ENCODE data around the gene COL27A1.

Gene COL27A1

DNA sequence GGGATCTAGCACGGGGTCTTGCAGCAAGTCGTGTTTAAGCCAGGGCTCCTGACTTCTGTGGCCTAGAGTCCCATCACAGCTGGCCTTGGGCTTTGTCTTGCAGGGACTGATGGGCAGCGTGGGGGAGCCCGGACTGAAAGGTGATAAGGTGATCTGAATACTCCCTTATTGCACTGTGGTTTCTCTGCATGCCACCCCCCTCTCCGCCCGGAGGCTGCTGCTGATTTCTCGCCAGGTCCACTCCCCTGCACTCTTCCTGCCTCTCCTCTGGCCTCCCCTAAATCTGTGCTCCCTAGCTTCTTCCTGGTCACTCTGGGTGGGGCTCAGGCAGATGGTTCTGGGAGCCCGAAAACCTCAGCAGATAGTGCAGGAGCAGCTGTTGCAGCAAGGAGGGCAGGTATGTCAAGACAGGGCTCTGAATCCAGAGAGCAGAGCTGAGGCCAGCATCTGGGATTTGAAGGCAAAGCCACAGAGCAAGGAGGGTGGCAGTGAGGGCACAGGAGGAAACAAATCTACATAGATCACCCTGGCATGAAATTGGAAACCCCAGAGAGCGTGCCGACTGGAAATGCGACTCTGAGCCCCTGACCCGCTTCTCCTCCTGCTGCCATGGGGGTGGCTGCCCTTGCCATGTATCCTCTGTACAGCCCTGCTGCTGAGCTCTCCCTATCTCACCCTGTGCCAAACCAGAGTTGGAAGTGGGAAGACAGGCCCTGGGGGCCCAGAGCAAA is 76.5 kb downstream of the COL27A1 start:
- Histone ChIP-seq H3K4me3 (ENCODE audit: low read length) (no peak overlapping the region), H3K4me2 (ENCODE audit: low read length) (no peak overlapping the region), H3K9ac (ENCODE audit: low read depth, low read length) (no peak overlapping the region), H3K9me3 (replicated peaks; ENCODE audit: low read length) (no peaks in the 10 kb centered on the region), H3K36me3 (ENCODE audit: insufficient read depth, low read length) (no peaks in the 10 kb centered on the region), H3K27me3 (ENCODE audit: control insufficient read depth, insufficient read depth, low read length) (no peaks in the 10 kb centered on the region), H3K4me1 (ENCODE audit: control insufficient read depth, insufficient read depth, low read length) (peaks cover under 1% of the 10 kb centered on the region)

DNA sequence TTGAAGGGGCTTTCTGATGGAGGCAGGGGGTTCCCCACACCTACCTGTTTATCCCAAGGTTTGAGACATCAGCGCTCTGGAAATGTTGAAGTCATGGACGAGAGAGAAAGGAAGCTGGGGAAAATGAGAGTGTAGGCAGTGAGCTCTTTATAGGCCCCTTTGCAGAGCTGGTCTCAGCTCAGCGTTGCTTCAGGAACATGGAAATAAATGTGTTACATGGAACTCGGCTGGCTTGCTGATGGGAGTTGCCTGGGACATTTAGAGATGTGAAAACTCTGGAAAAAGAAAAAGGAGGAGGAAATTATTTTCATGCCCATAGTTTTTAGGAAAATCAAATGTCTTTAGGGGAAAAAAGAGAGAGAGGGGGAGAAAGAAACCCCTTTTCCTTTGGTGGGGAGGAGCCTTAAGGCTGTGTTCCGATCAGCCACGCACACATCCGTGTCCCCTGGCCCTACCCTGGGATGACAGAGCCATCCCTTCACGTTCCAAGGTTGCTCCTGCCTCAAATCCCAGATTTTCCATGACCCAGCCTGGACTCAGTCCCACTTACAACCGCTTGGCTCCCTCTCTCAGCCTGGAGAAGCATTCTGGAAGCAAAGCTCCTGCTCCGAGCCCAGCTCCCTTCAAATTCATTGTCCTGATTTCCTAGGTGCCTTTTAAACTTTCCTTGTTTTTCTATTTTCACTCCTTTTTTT is 78.3 kb downstream of the COL27A1 start:
- H3K27me3 ChIP-seq (ENCODE audit: control insufficient read depth, insufficient read depth, low read length), result no peaks in the 10 kb centered on the region
- no peaks in the 10 kb centered on the region for H3K9me3 ChIP-seq (replicated peaks; ENCODE audit: low read length)
- H3K36me3 ChIP-seq (ENCODE audit: insufficient read depth, low read length), result no peaks in the 10 kb centered on the region
- no peak overlapping the region for H3K4me2 ChIP-seq (ENCODE audit: low read length)
- H3K9ac ChIP-seq (ENCODE audit: low read depth, low read length), result no peak overlapping the region
- no peak overlapping the region for H3K4me3 ChIP-seq (ENCODE audit: low read length)
- no peaks in the 10 kb centered on the region for H3K4me1 ChIP-seq (ENCODE audit: control insufficient read depth, insufficient read depth, low read length)

DNA sequence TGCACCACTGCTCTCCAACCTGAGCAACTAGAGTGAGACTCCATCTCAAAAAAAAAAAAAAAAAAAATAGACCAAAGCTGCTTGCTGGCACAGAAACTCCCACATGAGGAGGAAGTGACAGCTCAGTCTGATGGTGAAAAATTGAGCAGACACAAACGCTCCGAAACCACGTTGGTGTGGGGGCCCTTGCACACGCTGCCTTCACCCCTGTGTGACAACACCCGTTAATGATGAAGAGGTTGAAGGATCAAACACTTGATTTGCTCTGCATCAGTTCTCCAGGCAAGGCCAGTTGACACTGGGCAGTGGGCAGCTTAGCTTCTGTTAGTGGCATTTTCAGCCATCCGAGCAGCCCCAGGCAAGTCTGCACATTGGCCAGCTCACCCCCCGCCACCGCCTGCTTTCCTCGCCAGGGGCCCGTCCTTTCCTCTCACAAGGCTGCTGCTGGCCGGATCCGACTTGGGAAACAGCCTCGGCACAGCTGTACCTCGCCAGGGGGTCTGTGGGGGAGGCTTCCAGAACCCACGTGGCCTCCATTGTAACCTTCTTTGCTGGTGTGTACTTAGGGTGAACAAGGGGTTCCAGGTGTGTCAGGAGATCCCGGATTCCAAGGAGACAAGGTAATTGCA is 79.8 kb downstream of the COL27A1 start:
- Histone ChIP-seq H3K4me2 (ENCODE audit: low read length) (no peak overlapping the region), H3K4me1 (ENCODE audit: control insufficient read depth, insufficient read depth, low read length) (no peaks in the 10 kb centered on the region), H3K36me3 (ENCODE audit: insufficient read depth, low read length) (no peaks in the 10 kb centered on the region), H3K9ac (ENCODE audit: low read depth, low read length) (no peak overlapping the region), H3K9me3 (replicated peaks; ENCODE audit: low read length) (no peaks in the 10 kb centered on the region), H3K27me3 (ENCODE audit: control insufficient read depth, insufficient read depth, low read length) (no peaks in the 10 kb centered on the region), H3K4me3 (ENCODE audit: low read length) (no peak overlapping the region)

DNA sequence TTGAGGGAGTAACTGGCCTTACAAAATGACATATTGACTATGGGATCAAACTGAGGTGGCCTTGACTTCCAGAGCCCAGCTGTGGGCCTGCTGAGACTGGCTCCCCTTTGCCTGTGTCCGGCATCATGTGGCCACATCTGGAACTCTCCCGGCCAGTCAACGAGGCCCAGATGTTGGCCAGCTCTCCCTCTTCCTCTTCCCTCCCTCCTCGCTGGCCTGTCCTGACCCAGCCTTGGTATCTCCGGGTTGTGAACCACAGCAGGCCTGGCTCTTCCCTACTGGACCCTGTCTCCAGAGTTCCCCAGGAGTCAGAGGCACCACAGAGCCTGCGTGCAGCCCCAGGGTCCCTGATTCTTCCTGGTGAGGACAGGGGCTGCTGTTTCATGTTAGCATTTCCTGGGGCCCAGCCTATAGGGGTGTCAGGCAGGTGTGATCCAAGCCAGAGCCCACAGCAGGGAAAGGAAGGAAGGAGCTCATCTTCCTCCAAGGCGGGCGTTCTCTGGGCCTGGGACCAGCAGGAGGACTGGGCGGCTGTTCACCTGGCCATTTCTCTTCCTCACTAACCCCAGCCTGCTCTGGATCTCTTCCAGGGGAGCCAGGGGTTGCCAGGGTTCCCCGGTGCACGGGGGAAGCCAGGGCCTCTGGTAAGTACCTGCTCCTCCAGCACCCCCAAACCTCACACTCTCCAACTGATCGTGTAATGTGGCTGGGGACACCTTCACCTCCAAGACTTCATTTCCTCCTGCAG is 81.2 kb downstream of the COL27A1 start:
- no peaks in the 10 kb centered on the region for H3K27me3 ChIP-seq (ENCODE audit: control insufficient read depth, insufficient read depth, low read length)
- H3K36me3 ChIP-seq (ENCODE audit: insufficient read depth, low read length), result no peaks in the 10 kb centered on the region
- no peak overlapping the region for H3K4me3 ChIP-seq (ENCODE audit: low read length)
- no peaks in the 10 kb centered on the region for H3K4me1 ChIP-seq (ENCODE audit: control insufficient read depth, insufficient read depth, low read length)
- H3K9me3 ChIP-seq (replicated peaks; ENCODE audit: low read length), result no peaks in the 10 kb centered on the region
- H3K4me2 ChIP-seq (ENCODE audit: low read length), result no peak overlapping the region
- no peak overlapping the region for H3K9ac ChIP-seq (ENCODE audit: low read depth, low read length)

DNA sequence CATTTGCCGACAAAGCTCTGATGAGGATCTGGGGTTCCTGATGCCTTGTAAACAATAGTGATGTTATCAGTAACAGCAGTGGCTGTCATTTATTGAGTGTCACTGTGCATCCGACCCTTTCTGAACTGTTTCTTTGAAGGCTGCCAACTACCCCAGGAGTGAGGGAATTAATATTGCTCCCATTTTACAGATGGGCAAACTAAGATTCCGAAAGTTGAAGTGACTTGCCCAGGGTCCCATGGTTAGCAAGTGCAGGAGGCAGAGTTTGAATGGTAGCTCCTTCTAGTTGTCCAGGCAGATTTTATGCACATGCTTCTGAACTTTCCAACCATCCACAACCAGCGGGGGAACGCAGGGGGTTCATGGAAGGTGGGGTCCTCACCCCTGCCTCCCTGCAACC is 81.9 kb downstream of the COL27A1 start:
- no peaks in the 10 kb centered on the region for H3K27me3 ChIP-seq (ENCODE audit: control insufficient read depth, insufficient read depth, low read length)
- H3K9ac ChIP-seq (ENCODE audit: low read depth, low read length), result no peak overlapping the region
- no peak overlapping the region for H3K4me2 ChIP-seq (ENCODE audit: low read length)
- no peaks in the 10 kb centered on the region for H3K4me1 ChIP-seq (ENCODE audit: control insufficient read depth, insufficient read depth, low read length)
- H3K36me3 ChIP-seq (ENCODE audit: insufficient read depth, low read length), result peaks cover under 1% of the 10 kb centered on the region
- H3K9me3 ChIP-seq (replicated peaks; ENCODE audit: low read length), result no peaks in the 10 kb centered on the region
- H3K4me3 ChIP-seq (ENCODE audit: low read length), result no peak overlapping the region

DNA sequence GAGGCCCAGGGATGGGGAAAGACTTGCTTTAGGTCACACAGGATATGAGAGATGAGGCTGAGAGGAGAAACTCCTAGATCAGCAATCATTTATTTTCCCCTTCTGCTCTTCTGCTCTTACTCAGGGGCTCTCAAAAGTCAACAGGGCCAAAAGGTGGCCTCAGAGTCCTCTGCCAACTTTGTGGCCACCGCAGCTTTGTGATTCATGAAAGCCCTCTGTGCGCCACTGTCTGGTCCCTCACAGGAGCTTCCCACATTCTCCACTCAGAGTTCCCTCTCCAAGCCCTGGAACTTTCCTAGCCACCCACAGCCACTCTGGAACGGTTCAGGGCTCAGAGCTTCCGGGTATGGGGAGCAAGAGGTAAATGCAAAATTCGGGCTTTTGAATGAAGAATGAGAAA is 82.4 kb downstream of the COL27A1 start:
- Histone ChIP-seq H3K9ac (ENCODE audit: low read depth, low read length) (no peak overlapping the region), H3K4me2 (ENCODE audit: low read length) (no peak overlapping the region), H3K4me1 (ENCODE audit: control insufficient read depth, insufficient read depth, low read length) (no peaks in the 10 kb centered on the region), H3K4me3 (ENCODE audit: low read length) (no peak overlapping the region), H3K27me3 (ENCODE audit: control insufficient read depth, insufficient read depth, low read length) (no peaks in the 10 kb centered on the region), H3K36me3 (ENCODE audit: insufficient read depth, low read length) (peaks cover 3% of the 10 kb centered on the region), H3K9me3 (replicated peaks; ENCODE audit: low read length) (no peaks in the 10 kb centered on the region)

DNA sequence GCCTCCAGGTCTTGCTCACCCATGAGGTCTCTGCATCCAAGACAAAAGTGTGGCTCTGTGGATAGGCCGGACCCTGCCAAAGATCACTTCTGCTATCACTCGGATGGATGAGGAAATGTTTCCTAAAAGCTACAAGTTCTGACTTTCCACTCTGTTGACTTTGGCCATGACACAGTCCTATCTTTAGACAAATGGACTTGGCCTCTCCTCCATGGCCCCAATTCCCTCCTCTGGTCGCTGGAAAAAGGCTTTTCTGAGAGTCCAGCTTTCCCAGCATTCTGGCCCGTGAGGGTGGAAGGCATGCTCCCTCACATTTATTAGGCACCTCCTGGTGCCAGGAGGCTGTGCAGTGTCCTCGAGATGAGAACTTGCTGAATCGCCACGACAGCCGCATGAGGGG is 83.1 kb downstream of the COL27A1 start:
- no peak overlapping the region for H3K9ac ChIP-seq (ENCODE audit: low read depth, low read length)
- H3K4me3 ChIP-seq (ENCODE audit: low read length), result no peak overlapping the region
- H3K9me3 ChIP-seq (replicated peaks; ENCODE audit: low read length), result no peaks in the 10 kb centered on the region
- H3K4me1 ChIP-seq (ENCODE audit: control insufficient read depth, insufficient read depth, low read length), result no peaks in the 10 kb centered on the region
- H3K36me3 ChIP-seq (ENCODE audit: insufficient read depth, low read length), result peaks cover 7% of the 10 kb centered on the region
- no peaks in the 10 kb centered on the region for H3K27me3 ChIP-seq (ENCODE audit: control insufficient read depth, insufficient read depth, low read length)
- no peak overlapping the region for H3K4me2 ChIP-seq (ENCODE audit: low read length)

DNA sequence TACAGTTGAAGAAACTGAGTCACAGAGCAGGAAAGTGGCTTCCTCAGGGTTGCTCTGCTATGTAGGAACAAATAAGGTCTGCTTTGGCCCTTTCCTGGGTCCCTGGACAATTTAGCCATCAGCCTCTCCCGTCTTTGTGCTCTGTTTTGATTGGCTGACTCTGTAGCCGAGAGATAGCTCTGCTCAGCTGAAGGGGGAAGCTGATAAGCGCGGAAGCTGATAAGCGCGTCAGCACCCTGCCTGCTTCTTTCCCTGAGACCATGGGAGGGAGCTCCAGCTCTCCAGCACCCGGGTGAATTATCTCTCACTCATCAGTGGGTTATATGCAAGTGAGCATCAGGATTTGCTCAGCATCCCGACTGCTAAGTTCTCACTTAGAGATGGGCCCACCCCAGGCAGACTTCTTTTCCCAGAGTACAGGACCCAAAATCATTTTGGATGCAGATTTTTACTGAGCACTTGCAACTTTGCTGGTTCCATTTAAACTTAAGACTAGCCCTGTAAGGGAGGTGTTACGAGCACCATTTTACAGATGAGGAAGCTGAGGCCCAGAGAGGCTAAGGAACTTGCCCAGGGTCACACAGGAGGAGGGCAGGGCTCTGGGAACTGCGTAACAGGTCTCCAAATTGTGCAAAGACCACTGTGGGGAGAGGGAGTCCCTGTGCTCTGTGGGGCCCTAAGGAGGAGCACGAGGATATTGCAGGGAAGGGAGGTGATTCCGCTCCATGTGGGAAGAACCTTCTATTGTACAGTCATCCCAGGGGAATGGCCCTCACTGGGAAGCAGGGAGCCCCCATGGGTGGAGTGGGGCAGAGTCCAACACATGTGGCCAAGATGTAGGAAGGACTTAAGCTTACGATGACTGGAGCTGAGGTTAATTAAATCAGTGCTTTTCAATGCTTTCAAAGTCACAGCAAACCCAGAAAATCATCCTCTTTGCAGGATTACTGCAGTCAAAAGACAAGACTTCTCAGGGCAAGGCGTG is 83.8 kb downstream of the COL27A1 start:
- peaks cover 7% of the 10 kb centered on the region for H3K36me3 ChIP-seq (ENCODE audit: insufficient read depth, low read length)
- no peak overlapping the region for H3K4me2 ChIP-seq (ENCODE audit: low read length)
- H3K4me1 ChIP-seq (ENCODE audit: control insufficient read depth, insufficient read depth, low read length), result no peaks in the 10 kb centered on the region
- no peak overlapping the region for H3K4me3 ChIP-seq (ENCODE audit: low read length)
- no peaks in the 10 kb centered on the region for H3K27me3 ChIP-seq (ENCODE audit: control insufficient read depth, insufficient read depth, low read length)
- H3K9me3 ChIP-seq (replicated peaks; ENCODE audit: low read length), result no peaks in the 10 kb centered on the region
- no peak overlapping the region for H3K9ac ChIP-seq (ENCODE audit: low read depth, low read length)

DNA sequence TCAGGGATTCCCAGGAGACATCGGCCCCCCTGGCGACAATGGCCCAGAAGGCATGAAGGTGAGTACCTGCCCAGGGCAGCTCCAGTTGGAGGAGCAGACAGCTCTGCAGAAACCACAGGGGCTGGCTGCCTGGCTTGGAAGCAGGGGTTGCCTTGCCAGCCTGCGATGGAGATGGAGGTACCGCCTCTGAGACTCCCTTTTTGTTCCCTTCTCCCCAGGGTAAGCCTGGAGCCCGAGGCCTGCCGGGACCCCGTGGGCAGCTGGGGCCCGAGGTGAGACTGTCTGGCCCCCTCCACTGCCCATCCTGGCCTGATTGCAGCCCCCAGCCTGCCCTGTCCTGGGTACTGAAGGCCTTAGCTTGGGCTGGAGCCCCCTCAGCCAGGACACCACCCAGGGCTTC is 84.9 kb downstream of the COL27A1 start:
- peaks cover 7% of the 10 kb centered on the region for H3K36me3 ChIP-seq (ENCODE audit: insufficient read depth, low read length)
- H3K4me3 ChIP-seq (ENCODE audit: low read length), result no peak overlapping the region
- H3K4me1 ChIP-seq (ENCODE audit: control insufficient read depth, insufficient read depth, low read length), result no peaks in the 10 kb centered on the region
- H3K4me2 ChIP-seq (ENCODE audit: low read length), result no peak overlapping the region
- H3K9me3 ChIP-seq (replicated peaks; ENCODE audit: low read length), result no peaks in the 10 kb centered on the region
- no peak overlapping the region for H3K9ac ChIP-seq (ENCODE audit: low read depth, low read length)
- H3K27me3 ChIP-seq (ENCODE audit: control insufficient read depth, insufficient read depth, low read length), result no peaks in the 10 kb centered on the region

DNA sequence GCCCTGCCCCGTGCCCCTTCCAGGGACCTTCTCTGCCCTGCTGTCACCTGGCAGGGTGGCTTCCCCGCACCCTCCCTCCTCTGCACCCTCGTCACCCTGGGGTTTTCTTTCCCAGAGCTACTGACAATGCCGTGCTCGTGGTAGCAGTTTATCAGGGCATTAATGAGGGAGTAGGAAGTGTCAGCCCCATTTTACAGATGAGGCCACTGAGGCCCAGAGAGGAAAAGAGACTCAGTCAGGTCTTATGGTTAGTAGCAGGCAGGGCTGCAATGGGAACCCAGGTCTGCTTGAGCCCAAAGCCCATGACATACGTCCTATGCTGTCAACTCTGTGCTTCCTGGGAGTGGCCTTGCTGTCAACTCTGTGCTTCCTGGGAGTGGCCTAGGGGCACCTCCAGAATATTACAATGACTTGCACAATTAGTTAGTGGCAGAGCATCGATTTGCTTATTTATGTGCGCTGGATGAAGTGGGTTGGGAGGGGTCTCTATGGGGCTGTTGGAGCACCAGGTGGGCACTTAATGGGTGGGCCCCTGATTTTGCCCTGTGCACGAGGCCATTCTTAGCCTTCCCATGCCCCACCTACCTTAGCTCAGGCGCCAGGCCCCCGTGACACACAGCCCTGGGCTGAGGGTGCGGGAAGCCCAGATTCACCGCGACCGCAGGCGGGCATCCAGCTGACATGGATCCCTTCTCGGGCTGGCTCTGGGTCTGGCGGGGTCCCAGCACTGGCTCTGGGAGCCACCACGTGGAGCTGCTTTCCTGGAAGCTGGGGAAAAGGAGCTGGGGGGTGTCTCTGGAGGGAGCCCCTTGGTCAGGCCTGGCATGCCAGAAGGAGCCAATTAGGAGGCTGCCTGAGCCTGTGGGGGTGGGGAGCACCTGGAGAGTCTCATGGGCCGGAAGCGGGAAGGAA is 85.6 kb downstream of the COL27A1 start:
- Histone ChIP-seq H3K27me3 (ENCODE audit: control insufficient read depth, insufficient read depth, low read length) (no peaks in the 10 kb centered on the region), H3K4me3 (ENCODE audit: low read length) (no peak overlapping the region), H3K4me1 (ENCODE audit: control insufficient read depth, insufficient read depth, low read length) (no peaks in the 10 kb centered on the region), H3K36me3 (ENCODE audit: insufficient read depth, low read length) (peaks cover 7% of the 10 kb centered on the region), H3K4me2 (ENCODE audit: low read length) (no peak overlapping the region), H3K9me3 (replicated peaks; ENCODE audit: low read length) (no peaks in the 10 kb centered on the region), H3K9ac (ENCODE audit: low read depth, low read length) (no peak overlapping the region)

All from skeletal muscle satellite cell (primary cell).